GM12874 (cell line): ENCODE data around the gene NDST1.

Experiments
- TF ChIP-seq, protein P1 (sequence below): IDR thresholded peaks from 2 replicates; pipeline ENCODE4 v1.5.1; 2011; ENCODE audit warnings: low read depth, mild to moderate bottlenecking, control low read depth, low read length, moderate library complexity; ENCODE audit not compliant: insufficient read depth

NDST1 gene

DNA sequence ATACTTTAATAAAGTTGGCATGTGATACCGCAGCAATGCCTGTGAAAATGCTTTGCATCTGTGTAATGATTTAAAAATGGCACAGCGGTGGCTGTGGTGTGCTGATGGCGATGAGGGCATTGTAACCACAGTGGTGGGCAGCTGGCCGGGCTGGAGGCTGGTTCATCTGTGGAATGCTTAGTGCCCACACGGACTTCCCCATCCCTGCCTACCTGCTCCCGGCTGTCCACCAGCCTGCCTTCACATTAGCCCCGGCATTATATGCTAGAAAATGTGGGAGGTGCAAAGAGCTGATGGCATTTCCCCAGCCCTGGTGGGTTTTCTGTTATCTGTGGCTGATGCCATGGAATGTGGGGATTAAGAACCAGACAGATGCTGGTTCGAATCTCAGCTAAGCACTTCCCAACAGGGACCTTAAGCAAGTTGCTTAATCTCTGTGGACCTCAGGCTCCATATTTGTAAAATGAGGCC is 2.9 kb upstream of the NDST1 start:
- TF ChIP-seq, protein P1, sequence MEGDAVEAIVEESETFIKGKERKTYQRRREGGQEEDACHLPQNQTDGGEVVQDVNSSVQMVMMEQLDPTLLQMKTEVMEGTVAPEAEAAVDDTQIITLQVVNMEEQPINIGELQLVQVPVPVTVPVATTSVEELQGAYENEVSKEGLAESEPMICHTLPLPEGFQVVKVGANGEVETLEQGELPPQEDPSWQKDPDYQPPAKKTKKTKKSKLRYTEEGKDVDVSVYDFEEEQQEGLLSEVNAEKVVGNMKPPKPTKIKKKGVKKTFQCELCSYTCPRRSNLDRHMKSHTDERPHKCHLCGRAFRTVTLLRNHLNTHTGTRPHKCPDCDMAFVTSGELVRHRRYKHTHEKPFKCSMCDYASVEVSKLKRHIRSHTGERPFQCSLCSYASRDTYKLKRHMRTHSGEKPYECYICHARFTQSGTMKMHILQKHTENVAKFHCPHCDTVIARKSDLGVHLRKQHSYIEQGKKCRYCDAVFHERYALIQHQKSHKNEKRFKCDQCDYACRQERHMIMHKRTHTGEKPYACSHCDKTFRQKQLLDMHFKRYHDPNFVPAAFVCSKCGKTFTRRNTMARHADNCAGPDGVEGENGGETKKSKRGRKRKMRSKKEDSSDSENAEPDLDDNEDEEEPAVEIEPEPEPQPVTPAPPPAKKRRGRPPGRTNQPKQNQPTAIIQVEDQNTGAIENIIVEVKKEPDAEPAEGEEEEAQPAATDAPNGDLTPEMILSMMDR = no peak

DNA sequence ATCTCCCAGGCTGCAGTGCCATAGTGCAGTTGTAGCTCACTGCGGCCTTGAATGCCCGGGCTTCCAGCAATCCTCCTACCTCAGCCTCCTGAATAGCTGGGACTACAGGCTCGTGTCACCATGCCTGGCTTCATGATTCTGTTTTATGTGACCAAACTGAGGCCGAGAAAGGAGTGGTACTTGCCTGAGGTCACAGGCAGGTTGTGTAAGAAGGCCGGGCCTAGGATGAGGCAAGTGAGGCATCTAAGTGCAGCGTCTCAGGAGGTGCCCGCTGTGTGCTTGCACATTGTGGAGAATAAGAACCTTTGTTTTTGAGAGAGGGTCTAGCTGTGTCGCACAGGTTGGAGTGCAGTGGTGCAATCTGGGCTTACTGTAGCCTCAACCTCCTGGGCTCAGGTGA is 2.1 kb upstream of the NDST1 start:
- TF ChIP-seq, protein P1 = no peak

DNA sequence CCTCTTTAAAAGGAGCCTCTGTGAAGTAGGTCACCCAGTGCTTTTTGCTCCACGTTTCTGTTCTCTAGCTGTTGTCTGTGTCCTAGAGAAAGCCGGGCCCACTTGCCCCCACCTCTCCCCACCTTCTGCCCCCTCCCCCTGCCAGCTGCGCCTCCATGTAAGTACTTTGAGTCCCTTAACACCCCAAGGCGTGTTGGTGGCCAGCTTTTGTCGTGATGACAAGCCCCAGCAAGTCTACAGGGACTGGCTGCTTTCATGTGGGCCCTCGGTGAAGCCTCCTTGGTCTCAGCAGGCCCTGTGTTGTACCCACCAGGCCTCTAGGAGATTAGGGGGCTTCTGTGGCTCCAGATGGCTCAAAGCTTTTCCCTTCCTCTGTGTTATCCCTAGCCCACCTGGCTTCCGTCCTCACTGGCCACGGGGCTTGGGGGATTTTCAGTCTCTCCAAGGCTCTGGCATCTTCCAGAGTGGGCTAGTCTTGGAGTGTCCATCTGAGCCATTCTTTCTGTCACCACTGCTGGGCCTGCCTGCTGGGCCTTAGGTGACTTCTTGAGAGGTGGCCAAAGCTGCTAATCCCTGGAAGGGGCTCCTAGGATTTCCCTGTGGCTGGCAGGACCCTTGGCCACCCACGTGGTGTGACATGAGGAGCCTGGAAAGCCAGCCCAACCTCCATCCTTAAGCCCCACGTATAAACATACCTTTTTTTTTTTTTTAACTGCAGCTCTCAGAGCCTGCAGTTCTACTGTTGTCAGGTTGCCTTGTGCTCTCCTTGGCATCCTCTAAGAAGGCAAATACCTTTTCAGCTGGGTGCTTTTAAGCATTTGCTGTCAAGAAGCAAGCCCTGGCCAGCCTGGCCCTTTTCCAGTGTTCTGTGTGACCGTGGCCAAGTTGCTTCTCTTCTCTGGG is 1.1 kb upstream of the NDST1 start:
- TF ChIP-seq, protein P1 = no peak

DNA sequence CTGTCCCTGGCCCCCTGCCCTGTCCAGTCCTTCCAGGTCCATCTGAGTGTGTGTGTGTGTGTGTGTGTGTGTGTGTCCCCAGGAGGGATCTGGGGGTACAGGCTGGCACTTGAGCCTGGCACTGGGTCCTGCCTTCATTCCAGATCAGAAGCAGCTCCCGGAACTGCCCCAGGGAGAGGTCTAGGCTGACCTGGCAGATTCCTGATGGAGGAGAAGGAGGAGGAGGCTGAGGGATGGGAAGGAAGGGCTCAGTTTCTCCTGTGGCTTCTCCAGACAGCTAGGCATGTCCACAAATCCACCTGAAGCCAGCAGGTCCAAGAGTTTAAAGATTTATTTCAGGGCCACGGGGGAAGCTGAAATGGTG is 328 bp downstream of the NDST1 start:
- TF ChIP-seq, protein P1 = no peak

DNA sequence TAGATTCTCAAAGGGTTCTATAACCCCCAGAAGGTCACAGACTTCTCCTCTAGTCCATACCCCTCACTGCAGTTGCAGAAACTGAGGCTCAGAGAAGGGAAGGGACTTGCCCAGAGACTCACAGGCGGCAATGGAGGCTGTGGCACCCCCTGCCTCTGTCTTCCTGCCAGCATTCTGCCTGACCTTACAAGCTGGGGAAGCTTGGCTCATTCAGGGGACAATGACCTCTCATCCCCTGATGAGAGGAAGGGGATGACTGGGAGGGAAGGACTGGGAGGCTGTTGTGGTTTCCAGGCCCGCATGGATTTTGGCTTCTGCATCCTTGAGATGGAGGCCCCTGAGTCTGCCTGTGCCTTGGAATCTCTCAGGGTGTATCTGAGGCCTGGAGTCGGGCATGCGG is 897 bp downstream of the NDST1 start:
- TF ChIP-seq, protein P1 = no peak

DNA sequence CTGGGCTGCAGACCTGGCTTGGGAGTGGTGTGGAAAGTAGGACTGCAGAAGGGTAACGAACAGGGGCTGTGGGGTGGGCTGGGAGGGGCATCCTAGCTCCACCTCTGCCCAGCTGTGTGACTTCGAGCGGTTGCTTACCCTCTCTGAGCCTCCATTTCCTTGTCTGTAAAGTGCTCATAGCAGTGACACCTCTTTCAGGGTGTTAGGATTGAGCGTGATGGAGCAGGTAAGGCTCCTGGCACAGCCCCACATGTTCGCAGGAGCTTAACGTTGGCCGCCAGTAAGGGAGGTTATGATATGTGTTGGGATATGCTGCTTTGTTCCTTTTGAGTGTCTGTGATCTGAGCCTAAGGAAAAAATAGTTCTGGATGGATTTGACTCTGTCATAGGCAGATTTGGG is 2.1 kb downstream of the NDST1 start:
- TF ChIP-seq, protein P1 = no peak

DNA sequence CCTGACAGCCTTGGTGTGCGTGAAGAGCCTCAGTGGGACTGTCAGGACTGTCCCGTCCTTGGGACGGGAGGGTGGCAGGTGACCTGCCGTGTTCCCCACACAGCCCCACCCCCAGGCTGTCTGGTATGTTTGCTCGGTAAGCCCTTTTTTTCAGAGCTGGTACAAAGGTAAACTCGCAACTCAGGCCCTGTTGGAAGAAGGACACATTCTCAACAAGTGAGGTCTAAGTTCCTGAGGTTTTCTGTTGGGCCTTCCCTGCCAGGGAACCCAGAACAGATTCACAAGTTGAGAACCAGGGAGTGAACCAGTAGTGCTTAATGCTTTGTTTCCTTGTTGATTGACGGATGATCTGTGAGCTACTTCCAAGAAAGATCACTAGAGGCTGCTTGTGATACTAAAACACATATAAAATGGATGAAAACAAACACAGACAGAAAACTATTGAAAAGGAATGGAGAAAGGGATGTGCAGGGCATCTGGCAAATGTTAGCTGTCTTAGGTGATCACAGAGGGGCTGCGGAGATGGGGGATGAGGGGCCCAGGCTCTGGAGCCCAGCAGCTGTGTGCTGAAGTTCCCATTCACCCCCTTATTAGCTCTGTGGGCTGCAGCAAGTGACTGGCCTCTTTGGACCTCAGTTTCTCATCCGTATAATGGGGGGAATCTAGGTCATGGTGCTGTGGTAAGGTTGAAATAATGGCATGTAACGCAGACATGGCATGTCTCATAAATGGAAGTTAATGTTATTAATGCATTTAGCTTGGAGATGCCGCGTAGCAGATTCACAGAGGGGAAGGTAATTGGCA is 2.7 kb downstream of the NDST1 start:
- TF ChIP-seq, protein P1 = no peak
